GM12892 (cell line): ENCODE results near the gene TK2.

Source experiments
- DNase-seq: peaks from one replicate; pipeline ENCODE4 v3.0.0; 2011; ENCODE audit not compliant: insufficient read length
- FAIRE-seq: peaks from 2 replicates; lab custom pipeline; 2011; peaks lifted over from hg19 to GRCh38; lab: Jason Lieb, UNC
- POLR2A ChIP-seq: IDR thresholded peaks from 2 replicates; pipeline ENCODE4 v1.6.1; 2011; ENCODE audit warnings: low read depth, low read length, control low read depth
- POLR2AphosphoS5 ChIP-seq: IDR thresholded peaks from 2 replicates; pipeline ENCODE4 v1.6.1; 2011; ENCODE audit warnings: low read depth, low read length, control low read depth
- TAF1 ChIP-seq: IDR thresholded peaks from 2 replicates; pipeline ENCODE4 v1.6.1; 2011; ENCODE audit warnings: low read depth, mild to moderate bottlenecking, control low read depth, low read length, borderline replicate concordance

Gene TK2

DNA sequence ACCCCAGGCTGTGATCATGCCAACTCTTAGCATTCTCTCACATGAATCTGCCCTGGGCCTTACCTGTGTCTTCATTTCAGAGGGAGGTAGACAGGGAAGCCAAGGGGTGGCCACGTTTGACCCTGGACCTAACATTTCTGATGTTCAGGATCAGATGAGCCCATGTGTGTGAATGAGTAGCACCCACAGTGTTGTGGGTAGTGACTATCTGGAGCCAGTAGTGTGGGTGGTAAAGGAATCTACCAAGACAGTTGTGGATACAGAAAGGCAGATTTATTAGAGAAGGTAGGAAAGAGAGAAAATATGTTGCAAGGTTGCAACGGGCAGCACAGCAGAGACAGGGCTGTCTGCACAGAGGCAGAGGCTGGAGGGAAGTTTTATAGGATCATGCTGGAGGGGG lies 60.5 kb downstream of the TK2 start:
- FAIRE-seq (no peak), DNase-seq (no peak)
- no peak for TF ChIP-seq TAF1
- TF ChIP-seq POLR2AphosphoS5 = no peak
- TF ChIP-seq POLR2A = no peak

DNA sequence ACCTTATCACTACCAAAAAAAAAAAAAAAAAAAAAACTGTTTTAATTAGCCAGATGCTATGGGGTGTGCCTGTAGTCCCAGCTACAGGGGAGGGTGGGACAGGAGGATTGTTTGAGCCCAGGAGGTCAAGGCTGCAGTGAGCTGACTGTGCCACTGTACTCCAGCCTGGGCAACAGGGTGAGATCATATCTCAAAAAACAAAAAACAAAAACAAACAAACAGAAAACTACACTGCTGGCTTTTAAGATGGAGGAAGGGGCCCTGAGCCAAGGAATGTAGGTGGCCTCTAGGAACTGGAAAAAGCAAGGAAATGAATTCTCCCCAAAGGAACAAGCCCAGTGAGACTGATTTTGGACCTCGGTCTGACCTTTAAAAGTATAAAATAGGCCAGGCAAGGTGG lies 61.4 kb downstream of the TK2 start:
- DNase-seq = no peak
- no peak for FAIRE-seq
- TF ChIP-seq TAF1 = no peak
- TF ChIP-seq POLR2AphosphoS5 = no peak
- no peak for TF ChIP-seq POLR2A

DNA sequence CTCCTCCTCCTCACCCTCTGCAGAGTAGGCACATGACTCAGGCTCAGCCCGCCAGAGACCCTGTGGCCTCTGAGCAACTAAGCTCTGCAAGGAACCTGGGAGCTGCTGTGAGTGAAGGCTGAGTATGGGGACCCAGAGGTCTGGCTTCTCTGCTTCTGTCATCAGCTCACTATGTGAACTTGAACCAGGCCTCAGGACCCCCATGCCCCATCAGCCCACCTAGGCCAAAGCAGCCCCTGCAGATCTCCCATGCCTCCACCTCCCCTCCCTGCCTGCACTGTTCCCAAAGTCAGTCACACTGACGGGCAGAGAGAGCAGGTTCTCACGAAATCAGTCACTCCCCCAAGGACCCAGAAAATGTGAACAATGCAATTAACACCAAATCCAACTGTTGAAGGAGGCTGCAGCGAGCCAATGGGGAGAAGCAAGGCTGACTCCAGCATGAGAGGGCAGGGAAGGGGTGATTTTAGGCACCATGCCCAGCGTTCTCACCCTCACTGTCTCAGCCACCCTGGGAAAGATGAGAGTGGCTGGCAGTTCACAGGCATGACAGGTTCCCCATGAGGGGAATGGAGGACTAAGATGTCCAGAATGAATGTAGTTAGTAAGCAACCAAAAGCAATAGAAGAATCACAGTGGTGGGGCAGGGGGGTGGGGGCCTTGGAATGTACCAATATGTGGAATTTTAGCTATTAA lies 62.2 kb downstream of the TK2 start:
- DNase-seq (no peak), FAIRE-seq (no peak)
- TF ChIP-seq POLR2AphosphoS5 (no peak), TAF1 (no peak), POLR2A (no peak)

DNA sequence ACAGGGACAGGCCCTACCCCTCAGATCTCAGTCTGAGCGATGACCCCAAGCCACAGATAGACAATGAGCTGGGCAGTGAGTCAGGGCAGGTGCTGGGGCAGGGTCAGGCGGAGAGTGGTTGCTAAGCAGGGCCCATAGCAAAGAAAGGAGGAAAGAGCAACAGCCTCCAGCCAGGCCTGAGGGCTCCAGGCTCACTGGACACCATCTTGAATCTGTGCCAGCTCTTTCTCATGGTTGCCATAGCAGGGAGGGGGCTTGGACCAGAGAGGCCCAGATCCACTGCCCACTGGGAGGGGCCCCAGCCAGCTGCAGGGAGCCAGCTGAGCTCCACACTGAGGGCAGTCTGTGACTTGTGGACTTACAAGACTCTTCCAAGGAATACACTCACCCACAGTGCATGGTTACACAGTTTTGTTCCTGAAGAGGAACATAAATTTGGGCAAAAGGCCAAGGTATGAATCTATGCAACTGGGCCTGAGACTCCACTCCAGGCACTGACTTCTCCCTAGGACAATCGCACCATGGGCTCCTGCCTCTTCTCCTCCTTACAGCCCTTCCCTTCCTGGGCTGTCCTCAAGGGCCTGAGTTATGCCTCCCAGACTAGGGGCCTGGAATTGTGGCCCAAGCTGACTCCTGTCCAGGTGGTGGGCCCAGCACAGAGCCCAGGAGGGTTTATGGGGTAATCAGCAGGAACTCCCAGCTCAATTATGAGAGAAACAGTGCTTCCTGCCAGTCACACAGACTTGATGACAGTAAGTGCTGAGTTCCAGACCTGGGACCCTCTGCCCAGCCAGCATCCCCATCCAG lies 62.9 kb downstream of the TK2 start:
- DNase-seq (no peak), FAIRE-seq (no peak)
- no peak for TF ChIP-seq POLR2AphosphoS5
- no peak for TF ChIP-seq POLR2A
- TF ChIP-seq TAF1 = no peak

DNA sequence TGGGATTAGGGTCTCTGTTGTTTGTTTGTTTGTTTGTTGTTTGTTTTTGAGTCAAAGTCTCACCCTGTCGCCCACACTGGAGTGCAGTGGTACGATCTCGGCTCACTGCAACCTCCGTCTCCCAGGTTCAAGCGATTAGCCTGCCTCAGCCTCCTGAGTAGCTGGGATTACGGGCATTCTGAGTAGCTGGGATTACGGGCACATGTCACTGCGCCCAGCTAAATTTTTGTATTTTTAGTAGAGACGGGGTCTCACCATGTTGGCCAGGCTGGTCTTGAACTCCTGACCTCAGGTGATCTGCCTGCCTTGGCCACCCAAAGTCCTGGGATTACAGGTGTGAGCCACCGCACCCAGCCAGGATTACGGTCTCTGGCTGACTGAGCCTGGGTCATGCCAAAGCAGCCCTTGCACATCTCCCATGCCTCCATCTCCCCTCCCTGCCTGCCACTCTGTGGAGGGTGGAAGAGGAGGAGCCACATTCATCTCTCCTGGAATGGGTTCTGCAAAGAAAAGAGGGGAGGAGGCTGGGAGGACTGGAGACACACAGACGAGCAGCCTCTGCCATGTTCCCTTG lies 63.6 kb downstream of the TK2 start:
- TF ChIP-seq POLR2AphosphoS5 (no peak), POLR2A (no peak), TAF1 (no peak)
- FAIRE-seq = no peak
- DNase-seq = no peak

DNA sequence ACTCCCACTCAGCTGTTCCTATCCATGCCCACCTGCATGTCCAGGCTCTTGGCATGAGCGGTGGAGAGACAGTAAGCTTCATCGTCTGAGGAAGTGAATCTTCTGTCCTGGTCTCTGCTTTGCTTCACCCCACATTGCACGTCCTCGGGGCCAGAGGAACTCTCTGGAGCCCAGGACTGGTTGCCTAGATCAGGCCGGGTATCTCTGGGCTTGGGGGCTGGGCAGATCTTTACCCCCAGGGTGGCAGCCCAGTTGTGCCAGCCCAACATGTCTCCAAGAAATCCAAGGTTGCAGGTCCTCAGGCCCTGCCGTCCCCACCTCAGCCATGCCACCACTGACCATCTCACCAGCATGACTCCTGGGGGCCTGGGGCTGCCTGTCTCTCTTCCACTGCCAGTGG lies 64.5 kb downstream of the TK2 start:
- DNase-seq (no peak), FAIRE-seq (no peak)
- TF ChIP-seq TAF1 (no peak), POLR2A (no peak), POLR2AphosphoS5 (no peak)

DNA sequence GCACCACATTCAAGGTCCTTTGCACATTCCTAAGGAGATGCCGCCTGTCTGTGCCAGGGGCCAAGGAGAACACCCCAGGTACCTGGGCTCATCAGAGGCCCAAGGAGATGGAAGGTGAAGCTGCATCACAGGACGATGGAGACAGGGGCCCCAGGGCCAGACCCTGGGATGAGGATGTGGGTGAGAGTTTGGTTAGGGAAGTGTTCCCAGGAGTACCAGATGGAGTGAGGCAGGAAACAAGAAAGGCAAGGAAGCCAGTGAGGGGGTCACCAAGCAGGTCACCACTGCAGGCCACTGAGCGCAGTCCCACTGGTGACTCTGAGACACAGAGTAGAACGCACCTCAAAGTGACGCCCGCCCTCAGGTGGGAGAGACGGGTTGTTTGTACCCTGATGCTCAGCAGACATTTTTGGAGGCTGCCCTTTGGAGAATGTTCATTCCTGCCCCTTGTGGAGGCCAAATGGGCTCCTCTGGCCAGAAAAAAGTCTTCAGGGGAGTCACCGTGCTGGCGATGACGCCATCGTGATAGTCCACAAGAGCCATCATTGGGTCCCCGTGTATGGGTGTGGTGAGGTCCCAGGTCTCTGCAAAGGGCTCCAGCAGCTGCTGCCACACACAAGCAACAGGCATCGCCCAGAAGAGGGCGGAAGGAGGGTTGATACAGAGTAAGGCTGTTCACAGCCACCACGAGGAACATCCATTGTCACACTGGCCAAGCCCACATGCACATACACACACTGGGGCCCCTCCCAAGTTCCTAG lies 65.3 kb downstream of the TK2 start:
- no peak for TF ChIP-seq POLR2AphosphoS5
- no peak for TF ChIP-seq TAF1
- TF ChIP-seq POLR2A = no peak
- no peak for FAIRE-seq
- DNase-seq = no peak

DNA sequence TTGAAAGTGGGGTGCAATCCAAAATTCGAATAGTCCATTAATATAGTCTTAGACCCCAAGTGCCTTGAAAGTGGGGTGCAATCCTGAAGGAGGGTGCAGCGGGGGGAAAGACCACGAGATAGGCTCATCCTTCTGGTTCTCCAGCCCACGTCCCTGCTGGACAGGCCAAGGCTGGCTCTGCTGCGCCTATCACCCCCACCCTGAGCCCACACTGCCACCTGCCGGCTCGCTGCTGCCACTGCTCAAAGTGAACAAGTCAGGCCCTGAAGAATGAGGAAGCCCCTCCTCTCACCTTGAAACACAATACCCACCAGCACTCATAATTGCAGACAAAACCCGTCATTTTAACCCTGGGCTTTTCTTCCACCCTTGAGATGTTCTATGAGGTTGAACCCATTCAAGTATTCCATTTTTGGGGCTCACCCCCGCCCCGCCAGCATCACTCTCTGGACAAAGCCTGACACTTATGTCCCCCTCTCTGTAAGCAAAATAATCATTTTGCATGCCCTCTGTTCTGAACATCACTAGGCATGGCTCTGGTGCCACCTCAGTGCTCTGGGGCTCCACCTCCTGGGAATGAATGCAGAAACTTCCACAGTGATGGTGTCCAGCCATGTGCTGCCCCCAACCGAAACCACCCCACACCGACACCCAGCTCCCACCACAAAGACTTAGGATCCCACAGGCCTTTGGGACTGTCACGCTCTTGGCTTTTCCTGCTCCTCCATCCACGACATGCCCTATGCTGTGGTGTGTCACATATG lies 66.1 kb downstream of the TK2 start:
- TF ChIP-seq POLR2A (no peak), TAF1 (no peak), POLR2AphosphoS5 (no peak)
- FAIRE-seq (peak; percentile 98), DNase-seq (peak; percentile 69)

DNA sequence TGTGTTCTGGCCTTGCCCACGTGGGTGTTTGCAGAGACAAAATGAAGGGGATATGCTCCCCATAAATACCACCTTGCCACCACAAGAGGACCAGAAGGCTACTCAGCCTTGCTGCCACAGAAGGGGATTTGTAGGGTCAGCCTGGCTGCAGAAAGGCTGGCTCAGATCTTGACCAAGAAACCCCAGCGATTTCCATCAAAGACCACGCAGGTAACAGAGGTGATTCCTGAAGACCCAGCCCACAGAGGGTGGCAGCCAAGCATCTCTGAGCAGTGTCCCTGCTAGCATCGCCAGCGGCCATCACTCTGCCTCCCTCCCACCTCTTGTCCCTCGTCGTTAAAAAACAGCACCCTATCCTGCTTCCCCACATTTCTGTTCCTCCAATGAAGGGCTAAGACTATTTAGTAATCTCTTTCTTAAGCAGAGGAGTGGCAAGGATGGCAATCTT lies 68.0 kb downstream of the TK2 start:
- no peak for TF ChIP-seq TAF1
- no peak for TF ChIP-seq POLR2A
- TF ChIP-seq POLR2AphosphoS5 = no peak
- FAIRE-seq (no peak), DNase-seq (no peak)

DNA sequence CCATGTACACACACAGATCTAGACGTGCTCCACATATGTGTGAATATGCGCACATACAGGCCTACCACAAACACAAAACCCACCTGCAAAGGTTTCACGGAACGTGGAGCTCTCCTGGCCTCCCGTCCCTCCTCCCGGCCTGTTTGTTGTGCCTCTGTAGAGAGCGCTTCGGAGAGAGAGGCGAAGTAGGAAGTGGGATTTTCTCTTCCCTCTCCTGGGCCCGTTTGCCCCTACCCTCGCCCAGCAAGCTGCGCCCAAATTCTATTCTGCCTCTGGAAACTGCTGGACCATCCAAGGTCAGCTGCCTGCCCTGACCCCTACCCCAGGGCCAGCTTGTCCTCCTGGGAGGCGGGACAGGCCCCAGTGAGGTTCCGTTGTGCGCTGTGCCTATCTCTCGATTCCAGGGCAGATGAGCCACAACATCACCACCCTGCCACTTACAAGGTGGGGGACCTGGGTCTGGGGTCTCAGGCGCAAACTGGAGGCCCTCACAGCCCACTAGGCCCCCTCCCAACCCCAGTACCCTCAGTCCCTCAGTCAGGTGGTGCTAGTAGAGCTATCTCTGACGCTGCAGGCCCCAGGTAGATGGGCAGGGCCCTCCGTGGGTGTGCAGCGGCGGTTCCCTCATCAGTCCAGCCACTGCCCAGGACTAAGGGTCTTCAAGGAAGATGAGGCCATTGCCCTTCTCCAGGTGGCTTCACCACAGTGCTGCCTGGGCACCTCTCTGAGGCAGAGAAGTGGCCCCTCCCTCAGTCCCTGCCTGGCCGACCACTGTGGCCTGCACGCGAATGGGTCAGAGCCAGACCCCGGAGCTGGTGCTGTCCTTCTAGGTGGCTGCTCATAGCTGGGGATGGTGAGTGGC lies 68.6 kb downstream of the TK2 start:
- DNase-seq = no peak
- no peak for FAIRE-seq
- TF ChIP-seq POLR2A = no peak
- TF ChIP-seq POLR2AphosphoS5 = no peak
- TF ChIP-seq TAF1 = no peak
